ENCODE measurements around the gene GPR137B.

DNA sequence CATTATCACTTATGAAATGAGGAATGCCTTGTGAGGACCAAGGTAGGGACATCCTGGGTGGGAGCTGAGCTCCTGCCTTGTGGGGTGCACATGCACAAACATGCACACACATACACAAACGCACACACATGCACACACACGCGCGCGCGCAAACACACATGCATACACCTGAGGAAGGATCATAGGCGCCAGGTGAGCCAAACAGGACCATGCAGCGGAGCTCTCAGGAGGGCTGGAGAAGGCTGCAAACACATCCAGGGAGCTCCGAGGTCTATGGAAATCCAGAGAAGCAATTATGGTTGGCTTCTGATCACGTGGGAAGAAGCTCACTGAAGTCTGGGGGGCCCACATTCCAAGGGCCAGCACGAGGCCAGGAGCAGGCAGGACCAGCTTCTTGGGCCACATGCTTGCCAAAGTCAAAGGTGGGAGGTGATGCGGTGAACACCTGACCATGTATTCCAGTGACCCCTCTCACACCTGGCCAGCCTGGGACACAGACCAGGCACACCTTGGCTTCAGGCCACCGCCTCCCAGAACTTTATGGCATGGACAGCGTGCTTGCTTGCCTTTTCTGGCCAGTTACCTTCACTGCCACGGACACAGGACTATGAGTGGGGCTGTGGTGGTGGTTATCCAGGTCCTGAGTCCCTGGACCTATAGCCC is 13.6 kb downstream of the GPR137B start:
- no peak for TF ChIP-seq SALL2 (tag by site-specific recombination; IDR thresholded peaks at IDR 0.05; ENCODE audit: borderline replicate concordance)
- no peak for TF ChIP-seq ZNF274 (IDR thresholded peaks at IDR 0.05; ENCODE audit: low read length)
- TF ChIP-seq ZNF274 (tag by site-specific recombination; IDR thresholded peaks at IDR 0.05; ENCODE audit: borderline replicate concordance): no peak
- TF ChIP-seq, protein P1, sequence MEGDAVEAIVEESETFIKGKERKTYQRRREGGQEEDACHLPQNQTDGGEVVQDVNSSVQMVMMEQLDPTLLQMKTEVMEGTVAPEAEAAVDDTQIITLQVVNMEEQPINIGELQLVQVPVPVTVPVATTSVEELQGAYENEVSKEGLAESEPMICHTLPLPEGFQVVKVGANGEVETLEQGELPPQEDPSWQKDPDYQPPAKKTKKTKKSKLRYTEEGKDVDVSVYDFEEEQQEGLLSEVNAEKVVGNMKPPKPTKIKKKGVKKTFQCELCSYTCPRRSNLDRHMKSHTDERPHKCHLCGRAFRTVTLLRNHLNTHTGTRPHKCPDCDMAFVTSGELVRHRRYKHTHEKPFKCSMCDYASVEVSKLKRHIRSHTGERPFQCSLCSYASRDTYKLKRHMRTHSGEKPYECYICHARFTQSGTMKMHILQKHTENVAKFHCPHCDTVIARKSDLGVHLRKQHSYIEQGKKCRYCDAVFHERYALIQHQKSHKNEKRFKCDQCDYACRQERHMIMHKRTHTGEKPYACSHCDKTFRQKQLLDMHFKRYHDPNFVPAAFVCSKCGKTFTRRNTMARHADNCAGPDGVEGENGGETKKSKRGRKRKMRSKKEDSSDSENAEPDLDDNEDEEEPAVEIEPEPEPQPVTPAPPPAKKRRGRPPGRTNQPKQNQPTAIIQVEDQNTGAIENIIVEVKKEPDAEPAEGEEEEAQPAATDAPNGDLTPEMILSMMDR (tag by site-specific recombination; IDR thresholded peaks at IDR 0.05): no peak
- TF ChIP-seq, protein P2, sequence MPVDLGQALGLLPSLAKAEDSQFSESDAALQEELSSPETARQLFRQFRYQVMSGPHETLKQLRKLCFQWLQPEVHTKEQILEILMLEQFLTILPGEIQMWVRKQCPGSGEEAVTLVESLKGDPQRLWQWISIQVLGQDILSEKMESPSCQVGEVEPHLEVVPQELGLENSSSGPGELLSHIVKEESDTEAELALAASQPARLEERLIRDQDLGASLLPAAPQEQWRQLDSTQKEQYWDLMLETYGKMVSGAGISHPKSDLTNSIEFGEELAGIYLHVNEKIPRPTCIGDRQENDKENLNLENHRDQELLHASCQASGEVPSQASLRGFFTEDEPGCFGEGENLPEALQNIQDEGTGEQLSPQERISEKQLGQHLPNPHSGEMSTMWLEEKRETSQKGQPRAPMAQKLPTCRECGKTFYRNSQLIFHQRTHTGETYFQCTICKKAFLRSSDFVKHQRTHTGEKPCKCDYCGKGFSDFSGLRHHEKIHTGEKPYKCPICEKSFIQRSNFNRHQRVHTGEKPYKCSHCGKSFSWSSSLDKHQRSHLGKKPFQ (tag by site-specific recombination; IDR thresholded peaks at IDR 0.05): no peak
- no peak for TF ChIP-seq ZNF24 (tag by site-specific recombination; IDR thresholded peaks at IDR 0.05)
- TF ChIP-seq, protein P3, sequence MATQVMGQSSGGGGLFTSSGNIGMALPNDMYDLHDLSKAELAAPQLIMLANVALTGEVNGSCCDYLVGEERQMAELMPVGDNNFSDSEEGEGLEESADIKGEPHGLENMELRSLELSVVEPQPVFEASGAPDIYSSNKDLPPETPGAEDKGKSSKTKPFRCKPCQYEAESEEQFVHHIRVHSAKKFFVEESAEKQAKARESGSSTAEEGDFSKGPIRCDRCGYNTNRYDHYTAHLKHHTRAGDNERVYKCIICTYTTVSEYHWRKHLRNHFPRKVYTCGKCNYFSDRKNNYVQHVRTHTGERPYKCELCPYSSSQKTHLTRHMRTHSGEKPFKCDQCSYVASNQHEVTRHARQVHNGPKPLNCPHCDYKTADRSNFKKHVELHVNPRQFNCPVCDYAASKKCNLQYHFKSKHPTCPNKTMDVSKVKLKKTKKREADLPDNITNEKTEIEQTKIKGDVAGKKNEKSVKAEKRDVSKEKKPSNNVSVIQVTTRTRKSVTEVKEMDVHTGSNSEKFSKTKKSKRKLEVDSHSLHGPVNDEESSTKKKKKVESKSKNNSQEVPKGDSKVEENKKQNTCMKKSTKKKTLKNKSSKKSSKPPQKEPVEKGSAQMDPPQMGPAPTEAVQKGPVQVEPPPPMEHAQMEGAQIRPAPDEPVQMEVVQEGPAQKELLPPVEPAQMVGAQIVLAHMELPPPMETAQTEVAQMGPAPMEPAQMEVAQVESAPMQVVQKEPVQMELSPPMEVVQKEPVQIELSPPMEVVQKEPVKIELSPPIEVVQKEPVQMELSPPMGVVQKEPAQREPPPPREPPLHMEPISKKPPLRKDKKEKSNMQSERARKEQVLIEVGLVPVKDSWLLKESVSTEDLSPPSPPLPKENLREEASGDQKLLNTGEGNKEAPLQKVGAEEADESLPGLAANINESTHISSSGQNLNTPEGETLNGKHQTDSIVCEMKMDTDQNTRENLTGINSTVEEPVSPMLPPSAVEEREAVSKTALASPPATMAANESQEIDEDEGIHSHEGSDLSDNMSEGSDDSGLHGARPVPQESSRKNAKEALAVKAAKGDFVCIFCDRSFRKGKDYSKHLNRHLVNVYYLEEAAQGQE (tag by site-specific recombination; IDR thresholded peaks at IDR 0.05): no peak
- TF ChIP-seq ZNF549 (tag by site-specific recombination; IDR thresholded peaks at IDR 0.05): no peak
